T-cell (primary cell): ENCODE results near the gene AUH. TPM values are rescaled to one million over a fixed set of nuclear protein-coding genes. Genes with fewer than 3 reads are reported as not detected.

Experiments used
- ATAC-seq, 4 experiments: fragments of 200-7000 bp in 3 of 4; fragments of 150-1000 bp in 1 of 4; cut with Tn5 transposase; replicated peaks in 1 of 4; 1 replicate in 3 of 4; 2 replicates in 1 of 4; pipeline ENCODE4 v1.10.0; 2021; ENCODE audit warnings: moderate library complexity in 3 of 4, mild to moderate bottlenecking in 2 of 4, moderate number of reproducible peaks in 1 of 4
- CTCF ChIA-PET, 2 donors: fragments of 300-600 bp; sonication (Branson Sonifier 250); formaldehyde crosslinking; loops; one replicate each; lab custom pipeline; 2022; ENCODE audit warnings: antibody characterized with exemption in 2 of 2; lab: Charles Lee
- POLR2A ChIA-PET, 2 donors: fragments of 300-600 bp; sonication (Branson Sonifier 250); formaldehyde crosslinking; loops; one replicate each; lab custom pipeline; 2022; ENCODE audit warnings: antibody characterized with exemption in 2 of 2; lab: Charles Lee
- DNase-seq, 35 experiments: peaks; one replicate each; pipeline versions ENCODE4 v3.0.0 to v3.0.0-alpha.2; 2013 to 2023
- H3K27ac ChIP-seq: one replicate; pipeline ENCODE4 v1.5.1; 2013; ENCODE audit warnings: low read length
- H3K27me3 ChIP-seq, 2 experiments: replicated peaks in 1 of 2; 1 replicate in 1 of 2; 2 replicates in 1 of 2; pipeline versions ENCODE4 v1.6.1 to v1.7.0; 2013; ENCODE audit warnings: low read length in 1 of 2, mixed read lengths in 1 of 2; ENCODE audit not compliant: control insufficient read depth in 2 of 2, insufficient read depth in 2 of 2; ENCODE audit errors: extremely low read depth in 1 of 2
- H3K36me3 ChIP-seq, 2 donors: 1 replicate in 1 of 2; 2 replicates in 1 of 2; pipeline versions ENCODE4 v1.6.1 to v1.7.0; 2013; ENCODE audit warnings: low read length in 1 of 2; ENCODE audit not compliant: control insufficient read depth in 2 of 2, insufficient read depth in 1 of 2; ENCODE audit errors: extremely low read depth in 1 of 2
- H3K4me1 ChIP-seq, 2 experiments: 1 replicate in 1 of 2; 2 replicates in 1 of 2; pipeline versions ENCODE4 v1.6.1 to v1.7.0; 2013; ENCODE audit warnings: low read length in 2 of 2, mixed read lengths in 1 of 2; ENCODE audit not compliant: insufficient read depth in 2 of 2, control insufficient read depth in 1 of 2; ENCODE audit errors: extremely low read depth in 1 of 2
- H3K4me3 ChIP-seq, 2 donors: 1 replicate in 1 of 2; 2 replicates in 1 of 2; pipeline versions ENCODE4 v1.5.1 to v1.7.0; 2013; ENCODE audit warnings: mild to moderate bottlenecking in 2 of 2, low read length in 1 of 2, moderate library complexity in 1 of 2; ENCODE audit not compliant: control insufficient read depth in 1 of 2; ENCODE audit errors: extremely low read depth in 1 of 2
- H3K9me3 ChIP-seq: 2 replicates; pipeline ENCODE4 v1.7.0; 2013
- H3K27ac Mint-ChIP-seq, 2 donors: one replicate each; pipeline ENCODE4 v1.8.0; 2020 to 2021; ENCODE audit warnings: mild to moderate bottlenecking in 2 of 2, mixed read lengths in 2 of 2
- H3K27me3 Mint-ChIP-seq, 2 donors: one replicate each; pipeline ENCODE4 v1.8.0; 2021 to 2022; ENCODE audit warnings: mixed read lengths in 2 of 2
- H3K36me3 Mint-ChIP-seq: one replicate; pipeline ENCODE4 v1.8.0; 2021; ENCODE audit warnings: mixed read lengths
- H3K4me1 Mint-ChIP-seq, 3 donors: one replicate each; pipeline ENCODE4 v1.8.0; 2020 to 2022; ENCODE audit warnings: mixed read lengths in 3 of 3, mild to moderate bottlenecking in 1 of 3
- H3K4me3 Mint-ChIP-seq, 3 donors: one replicate each; pipeline ENCODE4 v1.8.0; 2020 to 2022; ENCODE audit warnings: mild to moderate bottlenecking in 3 of 3, mixed read lengths in 3 of 3, moderate library complexity in 3 of 3
- H3K9me3 Mint-ChIP-seq, 3 donors: one replicate each; pipeline ENCODE4 v1.8.0; 2020 to 2022; ENCODE audit warnings: mixed read lengths in 3 of 3
- WGBS: methylation state at CpG from one replicate; pipeline ENCODE4 v1.1.5; 2013; ENCODE audit warnings: missing lambda C conversion rate; ENCODE audit not compliant: insufficient coverage; 5-methylcytosine and 5-hydroxymethylcytosine counted together
- total RNA-seq, 35 experiments: library from RNA in 6 of 35; stranded (reverse) in 6 of 35; fragments of 120-200 nt in 1 of 35; gene quantifications; one replicate each; pipeline versions ENCODE4 v1.2.1 to v1.2.4 and lab custom pipeline; 2013 to 2026

Gene AUH
- total RNA-seq, 5 donors from 2014 or later (not counting 1 experiment from before 2014, with no cell fraction given), result 17.2 to 24.6 (median 21.6) TPM

- DNase-seq (no peak), ATAC-seq (no peak)
- no peak overlapping the region for H3K4me3 ChIP-seq
- CTCF ChIA-PET, result no interaction called here
- no peaks in the 10 kb centered on the region for H3K27me3 ChIP-seq
- no peaks in the 10 kb centered on the region for H3K9me3 ChIP-seq
- POLR2A ChIA-PET, result no interaction called here
- Mint-ChIP-seq H3K36me3 (peaks cover 59% of the 10 kb centered on the region), H3K9me3 (peaks cover 0 to 12% (median 0%) of the 10 kb centered on the region in 3 donors), H3K27me3 (no peaks in the 10 kb centered on the region), H3K4me1 (peaks cover 4 to 8% (median 7%) of the 10 kb centered on the region in 3 donors), H3K4me3 (no peak overlapping the region), H3K27ac (no peak overlapping the region)
- no peaks in the 10 kb centered on the region for H3K4me1 ChIP-seq
- H3K27ac ChIP-seq, result no peak overlapping the region
- WGBS, result 100% methylated on average over 3 of the region's 6 CpGs
- peaks cover 0 to 4% of the 10 kb centered on the region in 2 donors for H3K36me3 ChIP-seq
These were observed 33.5 kb downstream of the AUH start for GRCh38 chr9:91328186-91328585.

DNA sequence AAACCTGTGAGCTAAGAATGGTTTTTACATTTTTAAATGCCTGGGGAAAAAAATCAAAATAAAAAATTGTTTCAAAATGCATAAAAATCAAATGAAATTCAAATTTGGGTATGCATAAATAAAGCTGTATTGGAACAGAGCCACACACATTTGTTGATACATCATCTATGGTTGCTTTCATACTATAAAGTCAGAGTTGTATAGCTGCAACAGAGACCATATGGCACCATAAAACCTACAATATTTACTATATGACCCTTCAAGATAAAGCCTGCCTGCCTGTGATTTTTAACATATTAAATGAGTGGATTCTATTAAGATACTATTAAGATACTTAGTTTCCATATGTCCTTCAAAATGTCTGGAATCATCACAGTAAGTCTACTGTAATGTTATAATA is 40.0 kb downstream of the AUH start:
- Histone ChIP-seq H3K4me3 (no peak overlapping the region), H3K27ac (no peak overlapping the region), H3K9me3 (no peaks in the 10 kb centered on the region), H3K27me3 (no peaks in the 10 kb centered on the region), H3K36me3 (peaks cover 0 to 2% of the 10 kb centered on the region in 2 donors), H3K4me1 (no peaks in the 10 kb centered on the region)
- DNase-seq (no peak), ATAC-seq (no peak)
- Mint-ChIP-seq H3K36me3 (peaks cover 59% of the 10 kb centered on the region), H3K27me3 (no peaks in the 10 kb centered on the region), H3K4me3 (no peak overlapping the region), H3K27ac (no peak overlapping the region), H3K4me1 (no peaks in the 10 kb centered on the region), H3K9me3 (no peaks in the 10 kb centered on the region)
- ChIA-PET CTCF (no interaction called here), POLR2A (no interaction called here)

- no peaks in the 10 kb centered on the region for H3K27me3 Mint-ChIP-seq
- Histone ChIP-seq H3K4me1 (no peaks in the 10 kb centered on the region), H3K36me3 (peaks cover 0 to 2% of the 10 kb centered on the region in 2 donors), H3K27me3 (no peaks in the 10 kb centered on the region), H3K4me3 (no peak overlapping the region), H3K27ac (no peak overlapping the region), H3K9me3 (no peaks in the 10 kb centered on the region)
- 90% methylated on average over 2 of the region's 4 CpGs for WGBS
- peaks cover 0 to under 1% (median 0%) of the 10 kb centered on the region in 3 donors for H3K4me1 Mint-ChIP-seq
- no peak overlapping the region for H3K27ac Mint-ChIP-seq
- H3K36me3 Mint-ChIP-seq, result peaks cover 58% of the 10 kb centered on the region
- ChIA-PET POLR2A (no interaction called here), CTCF (no interaction called here)
- DNase-seq (no peak), ATAC-seq (no peak)
- H3K4me3 Mint-ChIP-seq, result no peak overlapping the region
- no peaks in the 10 kb centered on the region for H3K9me3 Mint-ChIP-seq
These were observed 41.4 kb downstream of the AUH start for GRCh38 chr9:91320299-91320698.

GRCh38 chr9:91316093-91316492 is 45.6 kb downstream of the AUH start:
- Mint-ChIP-seq H3K27ac (no peak overlapping the region), H3K4me3 (no peak overlapping the region), H3K9me3 (no peaks in the 10 kb centered on the region), H3K4me1 (peaks cover 0 to 4% (median 0%) of the 10 kb centered on the region in 3 donors), H3K36me3 (peaks cover 45% of the 10 kb centered on the region), H3K27me3 (no peaks in the 10 kb centered on the region)
- no peak overlapping the region for H3K4me3 ChIP-seq
- H3K4me1 ChIP-seq, result no peaks in the 10 kb centered on the region
- no peak overlapping the region for H3K27ac ChIP-seq
- no peaks in the 10 kb centered on the region for H3K27me3 ChIP-seq
- no peak for DNase-seq
- ChIA-PET POLR2A (no interaction called here), CTCF (no interaction called here)
- no peak for ATAC-seq
- no CpG with 5 or more reads among the region's 1 CpG for WGBS
- H3K9me3 ChIP-seq, result no peaks in the 10 kb centered on the region
- peaks cover 0 to 2% of the 10 kb centered on the region in 2 donors for H3K36me3 ChIP-seq

DNA sequence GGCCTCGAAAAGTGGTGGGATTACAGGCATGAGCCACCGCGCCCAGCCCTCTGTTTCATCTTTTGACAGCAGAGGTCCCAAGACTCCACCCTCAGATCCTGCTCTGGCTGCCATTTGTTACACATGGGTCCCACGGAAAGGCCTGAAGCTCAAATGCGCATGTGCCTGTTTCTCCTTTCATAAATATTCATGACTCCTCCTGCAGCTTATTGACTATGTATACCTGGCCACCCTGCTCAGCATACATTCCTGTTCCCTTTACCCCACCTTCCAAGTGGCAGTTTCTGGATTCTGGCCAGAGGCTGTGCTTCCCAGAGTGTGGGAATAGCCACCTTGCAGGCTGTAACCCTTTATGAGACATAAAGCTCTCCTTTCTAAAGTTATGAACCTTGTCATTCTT is 46.5 kb downstream of the AUH start:
- WGBS, result 97% methylated on average over 5 of the region's 5 CpGs
- Histone ChIP-seq H3K36me3 (peaks cover 0 to 2% of the 10 kb centered on the region in 2 donors), H3K27ac (no peak overlapping the region), H3K4me3 (no peak overlapping the region), H3K9me3 (no peaks in the 10 kb centered on the region), H3K4me1 (no peaks in the 10 kb centered on the region), H3K27me3 (no peaks in the 10 kb centered on the region)
- ATAC-seq, result no peak
- no peaks in the 10 kb centered on the region for H3K9me3 Mint-ChIP-seq
- H3K36me3 Mint-ChIP-seq, result peaks cover 45% of the 10 kb centered on the region
- no peaks in the 10 kb centered on the region for H3K27me3 Mint-ChIP-seq
- ChIA-PET CTCF (no interaction called here), POLR2A (no interaction called here)
- H3K27ac Mint-ChIP-seq, result no peak overlapping the region
- H3K4me3 Mint-ChIP-seq, result no peak overlapping the region
- DNase-seq, result no peak
- H3K4me1 Mint-ChIP-seq, result peaks cover 0 to 4% (median 0%) of the 10 kb centered on the region in 3 donors

GRCh38 chr9:91312717-91313325 is 48.9 kb downstream of the AUH start:
- H3K36me3 Mint-ChIP-seq, result peaks cover 38% of the 10 kb centered on the region
- H3K4me3 Mint-ChIP-seq, result no peak overlapping the region
- Histone ChIP-seq H3K9me3 (no peaks in the 10 kb centered on the region), H3K4me3 (no peak overlapping the region), H3K36me3 (no peaks in the 10 kb centered on the region), H3K27ac (no peak overlapping the region), H3K27me3 (no peaks in the 10 kb centered on the region), H3K4me1 (no peaks in the 10 kb centered on the region)
- WGBS, result 100% methylated on average over 1 of the region's 4 CpGs
- CTCF ChIA-PET, result no interaction called here
- H3K27me3 Mint-ChIP-seq, result no peaks in the 10 kb centered on the region
- no peak for ATAC-seq
- no peaks in the 10 kb centered on the region for H3K9me3 Mint-ChIP-seq
- DNase-seq, result no peak
- H3K27ac Mint-ChIP-seq, result no peak overlapping the region
- POLR2A ChIA-PET, result no interaction called here
- peaks cover 0 to 4% (median 2%) of the 10 kb centered on the region in 3 donors for H3K4me1 Mint-ChIP-seq

GRCh38 chr9:91310037-91310436 is 51.7 kb downstream of the AUH start:
- H3K27me3 ChIP-seq, result no peaks in the 10 kb centered on the region
- H3K4me1 ChIP-seq, result no peaks in the 10 kb centered on the region
- no peak overlapping the region for H3K4me3 ChIP-seq
- 80% methylated on average over 1 of the region's 2 CpGs for WGBS
- H3K4me3 Mint-ChIP-seq, result no peak overlapping the region
- H3K9me3 ChIP-seq, result no peaks in the 10 kb centered on the region
- H3K27ac ChIP-seq, result no peak overlapping the region
- H3K36me3 ChIP-seq, result no peaks in the 10 kb centered on the region
- ATAC-seq (no peak), DNase-seq (no peak)
- H3K4me1 Mint-ChIP-seq, result peaks cover 2 to 20% (median 3%) of the 10 kb centered on the region in 3 donors
- CTCF ChIA-PET, result no interaction called here
- no peaks in the 10 kb centered on the region for H3K9me3 Mint-ChIP-seq
- H3K27ac Mint-ChIP-seq, result no peak overlapping the region
- no peaks in the 10 kb centered on the region for H3K27me3 Mint-ChIP-seq
- peaks cover 42% of the 10 kb centered on the region for H3K36me3 Mint-ChIP-seq
- POLR2A ChIA-PET, result no interaction called here
